Ectodermal cell (in vitro differentiated cells): ENCODE measurements around the gene OR52A1. TPM values are rescaled to one million over a fixed set of nuclear protein-coding genes. Genes with fewer than 3 reads are reported as not detected.

Experiments used
- H3K27ac ChIP-seq: 2 replicates; pipeline ENCODE4 v1.7.0; 2013; ENCODE audit warnings: mild to moderate bottlenecking, low read depth, low read length; ENCODE audit not compliant: insufficient read depth, poor library complexity, severe bottlenecking
- H3K27me3 ChIP-seq: 2 replicates; pipeline ENCODE4 v1.7.0; 2013; ENCODE audit warnings: mild to moderate bottlenecking, low read length; ENCODE audit not compliant: insufficient read depth, control insufficient read depth, poor library complexity, severe bottlenecking
- H3K36me3 ChIP-seq: one replicate; pipeline ENCODE4 v1.7.0; 2013; ENCODE audit warnings: low read length; ENCODE audit not compliant: control insufficient read depth, insufficient read depth
- H3K4me1 ChIP-seq: one replicate; pipeline ENCODE4 v1.7.0; 2013; ENCODE audit warnings: low read length; ENCODE audit not compliant: control insufficient read depth, insufficient read depth
- H3K4me3 ChIP-seq: 2 replicates; pipeline ENCODE4 v1.7.0; 2013; ENCODE audit warnings: low read depth, low read length, control low read depth; ENCODE audit not compliant: insufficient read depth
- H3K9me3 ChIP-seq: 2 replicates; pipeline ENCODE4 v1.7.0; 2013; ENCODE audit warnings: mild to moderate bottlenecking, low read length, moderate library complexity; ENCODE audit not compliant: control insufficient read depth
- WGBS, 2 experiments: methylation state at CpG; one replicate each; pipeline ENCODE4 v1.1.7; 2013; ENCODE audit warnings: missing lambda C conversion rate in 2 of 2; 5-methylcytosine and 5-hydroxymethylcytosine counted together
- polyA plus RNA-seq, 4 experiments: library from polyadenylated mRNA; stranded (reverse); fragments of 50-300 nt; gene quantifications; one replicate each; pipeline ENCODE4 v1.2.3, GENCODE V29; 2013

Gene OR52A1
- not detected for polyA plus RNA-seq (2013, experiment 1 of 4)
- not detected for polyA plus RNA-seq (2013, experiment 2 of 4)
- not detected for polyA plus RNA-seq (2013, experiment 3 of 4)
- not detected for polyA plus RNA-seq (2013, experiment 4 of 4)

DNA sequence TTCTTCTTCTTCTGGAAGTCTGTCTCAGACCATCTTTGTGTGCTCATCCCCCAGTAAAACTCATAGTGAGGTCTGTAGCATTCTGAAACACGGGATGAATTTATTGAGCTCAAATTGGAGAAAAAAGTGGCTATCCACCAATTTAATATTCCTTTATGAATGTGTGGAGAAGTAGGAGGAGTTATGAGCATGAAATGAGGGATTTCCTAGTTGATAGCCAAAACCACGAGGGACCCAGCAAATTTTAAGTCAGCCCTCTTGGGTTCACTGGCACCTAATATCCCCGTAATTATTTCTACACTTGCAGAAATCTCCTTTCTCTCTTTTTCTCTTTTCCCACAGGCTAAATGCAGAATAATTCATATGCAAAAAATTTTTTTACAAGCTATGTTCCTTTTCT is at the start of gene OR52A1:
Gene OR52A1, minus strand, starts transcription at position 101 of the 400 bp plus-strand sequence. CDS start 2,388 bp downstream, outside the sequence.
- Histone ChIP-seq H3K4me3 (no peak within 1 kb of the TSS), H3K36me3 (no peaks in the 10 kb centered on the region), H3K4me1 (no peaks in the 10 kb centered on the region), H3K27ac (no peak within 1 kb of the TSS), H3K27me3 (no peaks in the 10 kb centered on the region), H3K9me3 (no peaks in the 10 kb centered on the region)
- WGBS, 2 experiments, result 82 to 89% methylated on average over 3 of the region's 3 CpGs

DNA sequence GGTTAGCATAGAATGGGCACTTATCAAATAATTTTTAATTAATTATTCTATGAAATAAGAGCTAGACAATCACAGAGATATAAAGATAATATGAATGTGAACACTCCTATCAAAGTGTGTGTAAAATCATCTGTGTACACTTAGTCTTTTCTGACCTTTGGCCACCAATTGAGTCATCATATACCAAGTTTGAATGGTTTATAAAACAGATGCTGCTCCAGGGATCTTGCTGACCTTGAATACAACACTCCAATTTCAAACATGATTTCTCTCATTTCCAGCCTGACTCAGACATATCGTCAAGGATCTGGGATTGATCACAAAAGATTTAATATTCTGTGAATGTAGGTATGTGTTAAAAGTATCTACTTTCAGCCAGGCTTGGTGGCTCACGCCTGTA is 48.8 kb upstream of the OR52A1 start:
- no peaks in the 10 kb centered on the region for H3K4me1 ChIP-seq
- 90 to 97% methylated on average over 2 of the region's 2 CpGs for WGBS, 2 experiments
- H3K4me3 ChIP-seq, result no peak overlapping the region
- H3K27me3 ChIP-seq, result no peaks in the 10 kb centered on the region
- no peaks in the 10 kb centered on the region for H3K9me3 ChIP-seq
- H3K36me3 ChIP-seq, result no peaks in the 10 kb centered on the region
- H3K27ac ChIP-seq, result no peak overlapping the region

DNA sequence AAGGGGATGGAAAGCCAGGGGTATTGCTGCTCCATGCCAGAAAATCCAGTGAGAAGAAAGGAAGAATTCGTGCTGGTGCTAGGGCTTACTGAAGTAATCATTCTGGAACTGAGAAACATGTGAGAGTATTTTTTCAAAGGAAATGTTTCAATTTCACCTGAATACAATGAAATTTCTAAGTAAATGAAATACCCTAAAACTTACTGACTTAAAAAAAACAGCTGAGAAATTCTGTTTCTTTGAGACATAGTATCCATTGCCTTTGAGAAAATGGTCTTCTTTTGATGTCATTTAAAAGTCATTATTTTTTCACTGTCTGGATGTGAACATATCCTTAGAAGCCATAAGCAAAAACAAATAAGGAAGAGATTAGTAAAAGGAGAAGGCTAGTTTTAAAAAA is 46.0 kb upstream of the OR52A1 start, which contains the start of gene OR51V1:
Gene OR51V1, minus strand, starts transcription at position 101 of the 400 bp plus-strand sequence. Its CDS starts 0 bp downstream, at position 101.
- H3K9me3 ChIP-seq, result no peaks in the 10 kb centered on the region
- 91 to 94% methylated on average over 1 of the region's 1 CpG for WGBS, 2 experiments
- no peaks in the 10 kb centered on the region for H3K36me3 ChIP-seq
- H3K27ac ChIP-seq, result no peak within 1 kb of the TSS
- H3K4me1 ChIP-seq, result no peaks in the 10 kb centered on the region
- no peaks in the 10 kb centered on the region for H3K27me3 ChIP-seq
- no peak within 1 kb of the TSS for H3K4me3 ChIP-seq

DNA sequence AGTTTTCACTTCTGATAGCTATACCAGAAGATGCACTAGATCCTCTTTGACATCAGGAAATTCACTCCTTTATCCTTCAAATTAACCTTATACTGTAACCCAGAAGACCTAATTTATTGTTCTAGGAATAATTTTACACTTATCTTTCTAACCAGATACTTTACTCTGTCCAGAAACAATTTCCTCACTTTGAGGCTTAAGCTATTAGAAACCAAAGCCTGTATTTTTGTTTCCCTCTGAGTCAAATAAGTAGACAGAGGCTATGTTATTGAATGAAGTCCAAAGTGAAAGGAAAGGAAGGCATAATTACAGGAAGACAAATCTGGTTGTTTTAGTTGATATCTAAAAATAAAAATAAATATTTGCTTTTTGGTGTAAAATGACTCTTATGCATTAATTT is 43.7 kb upstream of the OR52A1 start:
- Histone ChIP-seq H3K36me3 (no peaks in the 10 kb centered on the region), H3K9me3 (no peaks in the 10 kb centered on the region), H3K4me3 (no peak overlapping the region), H3K27ac (no peak overlapping the region), H3K27me3 (no peaks in the 10 kb centered on the region), H3K4me1 (no peaks in the 10 kb centered on the region)

DNA sequence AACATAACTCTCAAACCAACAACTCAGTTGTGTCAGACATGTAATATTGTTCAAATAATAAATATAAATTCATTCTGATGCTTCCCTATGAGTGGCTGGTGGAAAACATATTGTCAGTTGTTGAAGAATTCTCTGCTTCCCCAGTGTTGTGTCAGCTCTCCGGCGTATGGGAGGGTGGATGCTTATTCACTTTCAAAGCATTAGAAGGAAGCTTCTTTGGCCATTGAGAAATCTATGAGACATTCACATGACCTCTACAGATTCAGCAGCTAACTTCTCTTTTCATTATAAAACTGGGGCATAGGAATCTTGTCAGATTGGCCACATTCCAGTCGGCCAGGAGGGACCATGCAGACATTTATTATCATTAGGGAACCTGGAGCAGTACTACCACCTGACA is 43.0 kb upstream of the OR52A1 start:
- H3K4me3 ChIP-seq, result no peak overlapping the region
- no peaks in the 10 kb centered on the region for H3K9me3 ChIP-seq
- no peak overlapping the region for H3K27ac ChIP-seq
- 86 to 92% methylated on average over 3 of the region's 3 CpGs for WGBS, 2 experiments
- H3K36me3 ChIP-seq, result no peaks in the 10 kb centered on the region
- H3K4me1 ChIP-seq, result no peaks in the 10 kb centered on the region
- H3K27me3 ChIP-seq, result no peaks in the 10 kb centered on the region

DNA sequence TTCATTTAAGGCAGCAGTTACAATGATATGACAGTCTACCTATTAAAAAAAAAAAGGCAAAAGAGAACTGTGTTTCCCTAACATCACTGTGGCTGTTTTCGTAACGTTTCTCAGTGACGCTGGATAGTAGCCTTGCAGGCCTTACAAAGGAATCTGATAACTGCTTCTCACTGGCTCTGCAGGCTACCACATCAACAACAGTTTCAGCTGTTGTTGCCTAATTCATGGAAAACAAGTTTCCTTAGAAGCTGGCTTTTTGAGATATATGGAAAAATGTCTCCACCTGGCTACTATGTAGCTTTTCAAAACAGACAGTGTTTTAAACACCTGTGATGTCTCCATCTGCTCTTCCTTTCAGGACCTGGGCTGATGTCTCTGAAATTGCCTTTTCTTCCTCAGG is 42.2 kb upstream of the OR52A1 start:
- WGBS, 2 experiments, result 56 to 59% methylated on average over 3 of the region's 3 CpGs
- Histone ChIP-seq H3K4me3 (no peak overlapping the region), H3K27me3 (no peaks in the 10 kb centered on the region), H3K36me3 (no peaks in the 10 kb centered on the region), H3K9me3 (no peaks in the 10 kb centered on the region), H3K4me1 (no peaks in the 10 kb centered on the region), H3K27ac (no peak overlapping the region)

DNA sequence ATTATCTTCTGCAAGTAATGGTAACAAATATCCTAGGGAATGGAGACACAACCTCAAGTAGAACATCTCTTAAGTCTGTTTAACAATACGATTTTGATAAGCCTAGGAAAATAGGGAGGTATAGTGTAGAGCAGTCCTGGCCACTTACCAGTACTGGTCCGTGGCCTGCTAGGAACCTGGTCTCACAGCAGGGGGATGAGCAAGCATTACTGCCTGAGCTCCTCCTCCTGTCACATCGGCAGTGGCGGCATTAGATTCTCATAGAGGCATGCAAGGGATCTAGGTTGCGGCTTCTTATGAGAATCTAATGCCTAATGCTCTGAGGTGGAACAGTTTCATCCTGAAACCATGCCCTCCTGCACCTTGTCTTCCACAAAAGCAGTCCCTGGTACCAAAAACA is 41.5 kb upstream of the OR52A1 start:
- H3K4me1 ChIP-seq, result no peaks in the 10 kb centered on the region
- 75 to 80% methylated on average over 5 of the region's 5 CpGs for WGBS, 2 experiments
- H3K36me3 ChIP-seq, result no peaks in the 10 kb centered on the region
- H3K4me3 ChIP-seq, result no peak overlapping the region
- no peak overlapping the region for H3K27ac ChIP-seq
- no peaks in the 10 kb centered on the region for H3K9me3 ChIP-seq
- no peaks in the 10 kb centered on the region for H3K27me3 ChIP-seq

DNA sequence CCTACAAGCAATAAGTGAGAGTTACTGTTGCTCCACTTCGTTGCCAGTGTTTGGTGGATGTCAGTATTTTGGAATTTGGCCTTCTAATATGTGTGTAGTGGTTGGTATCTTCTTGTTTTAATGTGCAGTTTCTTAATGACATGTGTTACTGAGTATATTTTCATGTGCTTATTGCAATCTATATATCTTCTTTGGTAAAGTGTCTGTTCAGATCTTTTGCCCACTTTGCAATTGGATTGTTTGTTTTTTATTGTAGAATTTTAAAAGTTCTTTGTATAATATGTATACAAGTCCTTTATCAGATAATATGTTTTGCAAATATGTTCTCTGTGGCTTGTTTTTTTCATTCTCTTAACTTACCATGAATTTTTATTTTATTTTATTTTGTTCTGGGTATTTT is 38.2 kb upstream of the OR52A1 start:
- Histone ChIP-seq H3K36me3 (no peaks in the 10 kb centered on the region), H3K4me1 (no peaks in the 10 kb centered on the region), H3K9me3 (no peaks in the 10 kb centered on the region), H3K4me3 (no peak overlapping the region), H3K27me3 (no peaks in the 10 kb centered on the region), H3K27ac (no peak overlapping the region)
- 47 to 50% methylated on average over 1 of the region's 1 CpG for WGBS, 2 experiments

DNA sequence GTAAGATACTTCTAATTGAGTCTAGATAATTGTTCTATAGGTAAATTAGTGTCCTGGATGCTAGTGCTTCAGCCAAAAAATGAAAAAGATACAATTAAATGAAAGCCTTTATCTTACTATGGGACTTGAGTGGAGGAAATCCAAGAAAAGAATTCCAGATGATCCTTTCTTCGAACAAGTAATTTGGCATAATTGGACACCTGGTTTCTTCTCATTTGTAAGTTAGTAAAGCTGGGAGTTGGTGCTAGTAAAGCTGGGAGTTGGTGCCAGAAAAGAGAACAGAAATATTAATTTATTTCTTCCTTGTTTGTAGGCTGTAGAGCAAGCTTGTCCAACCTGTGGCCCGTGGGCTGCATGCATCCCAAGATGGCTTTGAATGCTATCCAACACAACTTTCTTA is 33.6 kb upstream of the OR52A1 start:
- WGBS, 2 experiments, result 96 to 98% methylated on average over 1 to 2 of the region's 2 CpGs
- H3K36me3 ChIP-seq, result no peaks in the 10 kb centered on the region
- H3K4me3 ChIP-seq, result no peak overlapping the region
- H3K4me1 ChIP-seq, result no peaks in the 10 kb centered on the region
- no peaks in the 10 kb centered on the region for H3K9me3 ChIP-seq
- no peak overlapping the region for H3K27ac ChIP-seq
- H3K27me3 ChIP-seq, result no peaks in the 10 kb centered on the region

DNA sequence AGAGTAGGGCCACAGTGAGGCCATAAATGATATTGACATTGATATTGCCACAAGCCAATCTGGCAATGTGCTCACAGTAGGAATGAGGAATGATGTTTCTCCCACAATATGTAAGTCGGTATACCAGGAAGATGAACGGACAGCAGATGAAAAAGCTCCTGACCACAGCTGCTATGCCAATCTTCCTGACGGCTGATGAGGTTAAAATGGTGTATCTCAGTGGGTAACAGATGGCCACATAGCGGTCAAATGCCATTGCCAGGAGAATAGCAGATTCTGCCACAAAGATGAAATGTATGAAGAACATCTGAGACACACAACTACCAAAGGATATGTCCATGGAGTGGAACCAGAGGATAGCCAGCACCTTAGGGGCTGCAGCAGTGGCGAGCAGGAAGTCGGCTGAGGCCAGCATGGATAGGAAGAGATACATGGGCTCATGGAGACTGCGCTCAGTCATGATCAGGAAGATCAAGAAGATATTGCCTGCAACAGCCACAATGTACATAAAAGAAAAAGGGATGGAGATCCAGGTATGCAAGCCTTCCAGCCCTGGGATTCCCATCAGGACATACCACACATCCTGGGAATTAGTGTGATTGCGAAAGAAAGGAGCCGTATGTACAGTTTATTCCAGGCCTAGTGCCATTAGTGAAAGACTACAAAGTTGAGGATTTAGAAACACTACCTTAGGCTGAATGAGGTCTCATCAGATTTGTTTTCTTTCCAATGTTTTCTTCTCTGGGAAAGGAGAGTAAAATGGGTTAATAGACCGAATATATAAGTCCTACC is 23.7 kb upstream of the OR52A1 start:
- Histone ChIP-seq H3K4me3 (no peak overlapping the region), H3K4me1 (no peaks in the 10 kb centered on the region), H3K27me3 (no peaks in the 10 kb centered on the region), H3K9me3 (no peaks in the 10 kb centered on the region), H3K36me3 (no peaks in the 10 kb centered on the region), H3K27ac (no peak overlapping the region)
- 79 to 86% methylated on average over 9 of the region's 10 CpGs for WGBS, 2 experiments
